ENCODE results near the gene TIGD2.

DNA sequence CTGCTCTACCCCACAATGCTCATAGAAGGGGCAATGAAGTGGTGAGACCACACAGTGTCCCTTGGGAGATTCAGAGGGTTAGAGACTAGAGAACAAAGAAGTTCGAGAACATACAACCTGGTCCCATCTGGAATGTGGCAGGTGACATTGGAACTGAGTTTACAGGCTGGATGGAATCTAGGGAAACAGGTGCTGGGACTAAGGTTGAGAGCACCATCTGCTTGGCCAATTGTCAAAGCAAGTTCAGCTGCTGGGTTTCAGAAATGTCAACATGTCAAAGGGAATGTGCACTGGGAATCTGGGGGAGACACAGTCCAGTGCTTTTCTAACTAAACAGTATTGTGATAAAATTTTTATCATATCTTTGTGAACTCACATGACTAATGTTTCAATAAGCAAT lies 38.4 kb upstream of the TIGD2 start:
- TF ChIP-seq BACH2 (CRISPR knock-in tag; IDR thresholded peaks at IDR 0.05; ENCODE audit: borderline replicate concordance) (no peak), OSR1 (CRISPR knock-in tag; IDR thresholded peaks at IDR 0.05) (no peak), ESRRG (CRISPR knock-in tag; IDR thresholded peaks at IDR 0.05) (no peak), ARNTL (CRISPR knock-in tag; IDR thresholded peaks at IDR 0.05; ENCODE audit: borderline replicate concordance, low read depth) (no peak), TCF4 (CRISPR knock-in tag; IDR thresholded peaks at IDR 0.05; ENCODE audit: borderline replicate concordance) (no peak), ISL1 (CRISPR knock-in tag; IDR thresholded peaks at IDR 0.05) (no peak), ZNF565 (CRISPR knock-in tag; conservative IDR thresholded peaks at IDR 0.05; ENCODE audit: low read depth) (no peak), RARB (CRISPR knock-in tag; IDR thresholded peaks at IDR 0.05) (no peak), CSDC2 (CRISPR knock-in tag; IDR thresholded peaks at IDR 0.05) (no peak), CREB5 (CRISPR knock-in tag; IDR thresholded peaks at IDR 0.05; ENCODE audit: low read depth) (no peak), GLIS3 (CRISPR knock-in tag; IDR thresholded peaks at IDR 0.05) (no peak), ZFP30 (CRISPR knock-in tag; IDR thresholded peaks at IDR 0.05) (no peak)

Data from SK-N-SH treated with all-trans-retinoic acid at 6 μM for 48 hours (cell line).